ENCODE data around the gene FAM221B.
A peak's percentile ranks its signal among the peaks of the same experiment; 100 is the strongest.

FAM221B gene

DNA sequence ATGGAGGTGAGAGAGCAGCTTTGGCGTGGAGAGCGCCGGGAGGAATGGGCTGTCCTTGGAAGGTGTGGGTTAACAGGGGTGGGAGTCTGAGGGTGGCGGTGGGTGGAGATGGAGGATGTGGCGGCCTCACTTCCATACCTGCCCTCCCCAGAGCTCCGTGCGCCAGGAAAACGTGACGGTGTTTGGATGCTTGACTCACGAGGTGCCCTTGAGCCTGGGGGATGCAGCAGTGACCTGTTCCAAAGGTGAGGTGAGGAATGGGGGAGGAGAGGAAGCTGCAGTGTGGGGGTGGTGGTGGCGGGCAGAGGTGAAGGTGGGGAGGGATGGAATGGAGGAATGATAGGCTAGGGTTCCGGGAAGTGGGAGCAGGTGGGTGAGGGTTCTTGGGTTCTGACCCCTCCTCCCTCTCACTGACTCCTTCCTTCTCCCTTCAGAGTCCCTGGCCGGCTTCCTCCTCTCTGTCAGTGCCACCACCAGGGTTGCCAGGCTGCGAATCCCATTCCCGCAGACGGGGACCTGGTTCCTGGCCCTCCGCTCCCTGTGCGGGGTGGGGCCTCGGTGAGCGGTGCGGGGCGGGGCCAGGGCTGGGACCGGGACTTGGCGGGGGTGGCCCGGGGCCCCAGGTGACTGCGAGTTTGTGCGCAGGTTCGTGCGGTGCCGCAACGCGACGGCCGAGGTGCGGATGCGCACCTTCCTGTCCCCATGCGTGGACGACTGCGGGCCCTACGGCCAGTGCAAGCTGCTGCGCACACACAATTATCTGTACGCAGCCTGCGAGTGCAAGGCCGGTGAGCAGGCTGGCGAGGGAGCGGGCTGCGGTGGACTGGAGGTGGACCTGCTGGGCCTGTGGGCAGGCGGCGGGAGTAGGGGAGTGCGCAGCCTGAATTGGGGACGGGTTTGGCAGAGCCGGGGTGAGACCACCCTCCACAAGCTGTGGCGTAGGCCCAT is 17.6 kb upstream of the FAM221B start:
- DNase-seq, result no peak

DNA sequence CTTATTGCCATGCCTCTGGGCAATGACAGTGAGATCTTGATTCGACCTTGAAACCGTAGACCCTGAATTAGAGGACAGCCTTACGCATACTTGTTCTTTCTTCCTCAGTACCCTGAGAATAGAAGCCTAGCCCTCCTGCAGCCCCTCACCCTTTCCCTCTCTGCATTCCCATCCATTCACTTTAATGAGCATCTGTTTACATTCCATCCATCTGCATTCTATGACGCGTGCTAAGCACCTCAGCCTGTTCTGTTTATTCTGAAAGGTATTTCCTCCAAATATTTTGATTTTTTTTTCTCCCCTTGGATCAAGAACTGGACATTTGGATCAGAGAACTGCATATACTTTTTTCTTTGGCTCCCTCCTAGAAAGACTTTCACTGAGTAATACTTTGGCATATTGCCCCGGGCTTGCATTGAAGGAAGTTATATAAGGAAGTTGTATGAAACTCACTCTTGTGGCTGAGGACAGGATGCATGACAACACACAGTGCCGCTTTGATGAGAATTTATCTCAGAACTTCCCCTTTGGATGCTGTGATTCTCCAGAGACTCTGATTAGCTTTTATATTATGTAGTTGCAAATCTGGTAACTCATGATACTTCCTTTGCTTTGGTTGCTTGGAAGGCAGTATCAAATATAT is 16.2 kb upstream of the FAM221B start:
- DNase-seq, result no peak

DNA sequence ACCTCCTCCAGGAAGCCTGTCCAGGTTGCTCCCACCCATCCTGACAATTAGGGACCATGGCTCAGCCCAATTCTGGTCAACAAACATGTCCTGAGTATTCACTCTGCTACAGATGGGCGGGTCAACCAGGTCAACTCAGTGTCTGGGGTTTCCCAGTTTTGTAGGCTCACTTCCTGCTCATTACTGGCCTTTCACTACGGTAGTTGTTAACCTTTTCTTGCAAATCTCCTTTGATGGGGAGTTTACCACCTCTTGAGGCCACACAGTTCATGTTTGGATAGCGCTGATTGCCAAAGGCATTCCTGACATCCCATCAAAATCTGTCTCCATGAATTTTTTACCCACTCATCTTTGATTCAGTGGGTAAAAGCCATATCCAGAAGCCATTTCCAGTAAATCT is 14.3 kb upstream of the FAM221B start:
- no peak for DNase-seq

DNA sequence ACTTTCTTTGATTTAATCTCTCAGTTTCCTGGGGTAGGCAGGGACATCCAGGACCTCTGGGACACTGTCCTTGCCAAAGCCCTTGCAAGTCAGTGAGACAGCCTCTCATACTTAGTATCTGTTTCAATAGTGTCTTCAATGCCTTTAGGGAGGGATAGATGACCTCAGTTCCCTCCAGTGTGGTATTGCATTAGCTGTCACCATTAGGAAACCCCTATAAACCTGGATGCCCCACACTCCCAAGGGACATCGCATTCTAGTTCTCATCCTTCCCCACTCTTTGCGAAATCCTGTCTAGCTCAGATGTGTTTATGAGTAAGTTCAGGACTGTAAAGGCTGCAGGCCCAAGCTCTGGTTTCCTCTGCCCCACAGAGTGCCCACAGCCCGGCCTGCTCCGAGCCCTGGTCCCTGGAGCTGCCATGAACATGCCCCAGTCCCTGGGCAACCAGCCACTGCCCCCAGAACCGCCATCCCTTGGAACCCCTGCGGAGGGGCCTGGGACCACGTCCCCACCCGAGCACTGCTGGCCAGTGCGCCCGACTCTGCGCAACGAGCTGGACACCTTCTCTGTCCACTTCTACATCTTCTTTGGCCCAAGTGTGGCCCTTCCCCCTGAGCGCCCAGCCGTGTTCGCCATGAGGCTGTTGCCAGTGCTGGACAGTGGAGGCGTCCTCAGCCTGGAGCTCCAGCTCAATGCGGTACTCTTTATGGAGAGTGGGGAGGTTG is 13.7 kb upstream of the FAM221B start:
- no peak for DNase-seq

DNA sequence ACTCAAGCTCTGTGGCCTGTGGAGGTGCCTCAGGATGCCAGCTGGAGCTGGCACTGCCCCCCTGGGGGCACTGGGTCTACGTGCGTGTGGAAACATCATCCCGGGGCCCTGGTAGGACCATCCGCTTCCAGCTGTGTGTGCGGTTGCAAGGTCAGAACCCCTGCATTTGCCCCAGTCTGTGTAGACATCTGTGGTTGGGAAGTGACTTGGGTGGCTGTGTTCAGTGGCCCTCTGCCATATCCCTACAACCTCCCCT is 13.0 kb upstream of the FAM221B start:
- DNase-seq, result no peak

DNA sequence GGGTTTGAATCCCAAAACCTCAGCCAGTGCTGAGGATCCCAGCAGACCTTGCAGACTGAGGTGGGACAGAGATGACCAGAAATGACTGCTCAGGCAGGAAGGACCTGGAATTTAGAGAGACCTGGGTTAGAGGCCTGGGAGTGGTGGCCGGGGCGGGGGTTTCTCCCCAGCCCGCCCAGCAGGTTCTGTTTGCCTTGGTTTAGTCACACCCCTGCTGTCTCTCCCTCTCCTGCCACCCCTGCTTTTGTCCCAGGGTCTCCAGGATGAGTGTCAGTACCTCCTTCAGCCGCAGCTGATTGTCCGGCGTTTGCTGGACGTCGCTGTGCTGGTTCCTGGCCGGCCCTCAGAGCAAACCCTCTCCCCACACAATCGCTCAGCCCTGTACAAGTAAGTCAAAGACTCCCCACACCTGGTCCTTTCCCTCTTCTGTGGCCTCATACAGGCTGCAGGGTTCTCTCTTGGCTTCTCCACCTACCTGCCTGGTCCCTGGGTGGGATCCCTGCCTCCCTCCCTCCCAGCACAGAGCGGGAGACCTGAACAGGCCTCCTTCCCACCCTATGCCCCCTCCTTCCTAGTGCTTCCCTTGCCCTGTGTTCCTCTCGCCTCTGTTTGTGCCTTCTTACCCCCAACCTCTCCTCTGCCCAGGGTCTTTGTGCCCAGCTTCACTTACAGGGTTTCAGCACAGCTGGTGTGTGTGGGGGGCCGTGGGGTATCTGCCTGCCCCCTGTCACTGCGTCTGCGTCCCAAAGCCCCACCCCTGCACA is 12.5 kb upstream of the FAM221B start:
- no peak for DNase-seq

DNA sequence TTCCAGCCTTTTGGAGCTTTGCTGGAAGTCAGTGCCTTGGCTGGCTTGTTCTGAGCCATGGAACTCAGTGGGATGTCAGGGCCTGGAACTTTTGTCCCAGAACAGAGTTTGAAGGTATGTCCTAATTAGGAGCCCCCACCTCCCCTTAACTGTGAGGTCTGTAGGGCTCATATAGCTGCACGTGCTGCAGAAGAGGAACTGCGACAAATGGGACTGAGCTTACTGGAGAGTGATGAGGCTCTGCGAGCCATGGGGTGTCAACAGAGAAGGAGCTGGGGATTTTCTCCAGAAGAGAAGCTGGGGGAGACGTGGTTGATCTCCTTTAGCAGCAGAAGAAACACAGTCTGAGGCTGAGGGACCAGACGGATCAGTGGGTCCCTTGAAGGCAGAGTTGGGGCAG is 11.4 kb upstream of the FAM221B start:
- no peak for DNase-seq

DNA sequence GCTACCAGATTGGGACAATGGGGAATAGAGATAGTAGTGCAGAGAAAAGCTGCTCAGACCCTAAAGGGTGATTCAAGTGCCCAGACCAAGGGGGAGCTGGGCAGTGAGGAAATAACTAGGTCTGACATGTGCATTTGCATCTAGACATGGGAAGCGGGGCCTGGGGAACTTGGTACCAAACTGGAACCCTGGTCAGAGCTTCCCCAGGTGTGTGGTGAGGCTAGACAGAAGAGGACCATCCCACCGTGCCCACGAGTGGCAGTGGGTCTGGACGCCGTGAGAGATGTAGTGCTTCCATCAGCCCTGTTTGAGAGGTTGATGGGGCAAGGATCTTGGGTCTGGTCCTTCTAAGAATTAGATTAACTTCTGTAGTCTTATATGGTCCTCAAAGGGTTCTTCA is 8.1 kb upstream of the FAM221B start:
- no peak for DNase-seq

DNA sequence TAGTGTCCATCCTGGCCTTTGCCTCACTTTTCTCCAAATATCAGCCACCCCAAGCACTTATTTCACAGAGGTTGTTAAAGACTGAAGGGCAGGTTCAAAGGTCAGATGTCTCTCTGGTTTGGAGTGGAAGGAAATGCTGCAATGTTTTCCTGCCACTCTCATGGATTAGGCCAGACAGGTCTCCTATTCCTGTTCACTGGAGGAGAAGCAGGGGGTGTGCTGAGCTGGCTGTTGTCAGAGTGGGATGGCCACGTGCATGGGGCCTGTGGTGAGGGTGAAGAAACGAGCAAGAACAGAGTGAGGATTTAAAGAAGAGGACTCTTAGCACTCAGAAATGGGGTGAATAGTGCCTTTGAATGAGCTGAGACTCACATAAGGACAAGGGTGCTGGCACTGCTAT is 7.2 kb upstream of the FAM221B start:
- no peak for DNase-seq

DNA sequence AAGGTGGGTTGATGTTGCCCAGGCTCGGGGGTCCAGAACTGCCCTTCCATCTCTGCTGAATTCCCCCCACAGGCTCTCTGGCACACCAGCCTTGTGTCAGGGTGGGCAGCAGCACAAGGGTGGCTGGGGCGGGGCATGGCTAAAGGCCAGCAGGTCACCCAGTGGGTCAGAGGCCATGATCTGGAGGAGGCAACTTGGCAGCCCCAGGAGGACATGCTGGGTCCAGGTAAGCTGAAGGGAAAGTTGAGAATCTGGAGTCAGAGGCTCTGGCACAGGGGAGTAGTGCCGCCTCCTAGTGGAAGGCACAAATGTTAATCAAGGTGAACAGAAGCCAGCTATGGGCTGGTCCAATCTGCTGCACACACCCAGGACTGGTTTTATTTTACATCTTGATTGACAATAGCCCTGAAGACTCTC is 6.7 kb upstream of the FAM221B start:
- no peak for DNase-seq

DNA sequence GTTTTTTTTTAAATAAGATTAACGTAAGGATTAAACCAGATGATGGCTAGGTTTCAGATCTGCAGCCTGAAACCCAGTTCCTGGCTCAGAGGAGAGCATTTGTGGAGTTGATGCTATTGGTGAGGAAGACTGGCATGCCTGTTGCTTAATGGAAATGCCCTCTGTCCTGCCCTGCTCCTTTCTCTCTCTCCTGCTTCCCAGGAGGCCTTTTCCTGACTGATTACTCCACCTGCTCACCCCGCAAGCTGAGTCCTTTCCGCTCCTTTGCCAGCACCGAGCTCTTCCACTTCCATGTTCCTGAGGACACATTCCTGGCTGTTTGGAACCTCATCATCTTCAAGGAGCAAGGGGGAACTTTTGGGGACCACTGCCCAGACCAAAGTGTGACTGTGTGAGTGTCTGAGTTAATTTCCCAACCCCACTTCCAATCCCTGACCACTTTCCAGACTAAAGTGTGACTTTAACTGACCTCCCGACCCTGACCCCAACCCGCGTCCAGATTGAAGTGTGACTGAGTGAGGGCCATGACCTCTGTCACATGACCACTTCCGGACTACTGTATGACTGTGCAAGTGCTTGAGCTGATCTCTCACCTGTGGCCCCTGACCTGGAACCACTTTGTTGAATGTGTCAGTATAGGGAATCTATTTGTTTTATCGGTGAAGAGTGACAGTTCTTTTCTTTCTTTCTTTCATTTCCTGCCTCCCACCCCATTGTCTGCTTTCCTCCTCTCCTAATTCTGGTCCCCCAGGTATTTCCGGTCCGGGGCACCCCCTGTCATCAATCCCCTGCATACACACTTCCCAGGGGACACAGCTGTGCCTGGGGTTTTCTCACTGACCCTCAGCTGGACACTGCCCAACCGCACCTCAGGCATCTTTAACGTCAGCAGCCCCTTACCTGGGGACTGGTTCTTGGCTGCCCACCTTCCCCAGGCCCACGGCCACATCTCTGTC is 6.0 kb upstream of the FAM221B start:
- no peak for DNase-seq

DNA sequence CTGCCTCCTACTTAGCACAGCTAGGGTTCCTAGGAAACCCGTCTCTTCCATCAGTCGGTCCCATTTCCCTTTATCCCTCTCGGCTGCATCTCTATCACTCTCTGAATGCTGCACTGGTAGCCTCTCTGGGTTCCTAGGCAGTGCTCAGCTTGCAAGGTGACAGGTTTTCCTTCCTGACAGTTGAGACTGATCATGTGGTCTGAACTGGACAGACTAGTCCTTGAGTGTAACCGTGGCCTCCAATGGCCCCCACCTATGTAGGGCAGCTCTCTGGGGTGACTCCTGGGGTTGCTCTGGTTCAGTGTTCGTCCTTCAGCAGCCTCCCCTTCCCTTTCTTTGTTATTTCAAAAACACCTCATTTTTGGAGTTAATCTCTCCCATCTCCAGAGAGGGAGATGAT is 4.3 kb upstream of the FAM221B start:
- DNase-seq, result no peak

DNA sequence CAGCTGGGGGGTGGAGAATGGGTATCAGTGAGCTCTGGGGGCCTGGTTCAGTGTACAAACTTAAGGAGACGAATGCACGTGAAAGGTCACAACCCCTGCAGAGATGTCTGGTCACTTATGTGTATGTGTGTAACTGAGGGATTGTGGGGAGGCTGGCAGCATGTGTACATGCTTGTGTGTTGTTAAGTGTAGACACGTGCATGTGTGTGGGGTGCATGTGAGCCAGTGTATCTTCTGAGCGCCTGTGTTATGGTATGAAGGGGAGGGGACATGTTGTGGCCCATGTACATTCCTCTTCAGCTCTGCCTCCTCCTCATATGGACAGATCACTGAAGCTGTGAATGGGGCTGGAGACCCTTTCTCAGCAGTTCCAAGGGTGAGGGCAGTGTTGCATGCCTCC is 2.5 kb upstream of the FAM221B start:
- no peak for DNase-seq

DNA sequence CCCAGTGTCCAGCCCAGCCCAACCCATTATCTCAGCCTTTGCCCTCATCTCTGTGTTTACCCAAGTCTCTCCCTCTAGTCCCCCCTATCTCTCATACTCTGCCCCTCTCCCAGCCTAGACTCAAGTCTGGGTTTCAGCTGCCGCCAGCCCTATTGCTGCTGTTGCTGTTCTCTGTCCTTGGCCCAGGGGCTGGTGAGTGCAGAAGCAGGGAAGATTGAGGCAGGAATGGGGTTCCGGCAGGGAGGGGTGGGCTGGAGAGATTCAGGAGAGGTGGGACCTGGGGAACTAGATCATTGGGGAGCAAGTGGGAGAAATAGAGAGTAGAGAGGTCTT is 1.2 kb upstream of the FAM221B start:
- no peak for DNase-seq

DNA sequence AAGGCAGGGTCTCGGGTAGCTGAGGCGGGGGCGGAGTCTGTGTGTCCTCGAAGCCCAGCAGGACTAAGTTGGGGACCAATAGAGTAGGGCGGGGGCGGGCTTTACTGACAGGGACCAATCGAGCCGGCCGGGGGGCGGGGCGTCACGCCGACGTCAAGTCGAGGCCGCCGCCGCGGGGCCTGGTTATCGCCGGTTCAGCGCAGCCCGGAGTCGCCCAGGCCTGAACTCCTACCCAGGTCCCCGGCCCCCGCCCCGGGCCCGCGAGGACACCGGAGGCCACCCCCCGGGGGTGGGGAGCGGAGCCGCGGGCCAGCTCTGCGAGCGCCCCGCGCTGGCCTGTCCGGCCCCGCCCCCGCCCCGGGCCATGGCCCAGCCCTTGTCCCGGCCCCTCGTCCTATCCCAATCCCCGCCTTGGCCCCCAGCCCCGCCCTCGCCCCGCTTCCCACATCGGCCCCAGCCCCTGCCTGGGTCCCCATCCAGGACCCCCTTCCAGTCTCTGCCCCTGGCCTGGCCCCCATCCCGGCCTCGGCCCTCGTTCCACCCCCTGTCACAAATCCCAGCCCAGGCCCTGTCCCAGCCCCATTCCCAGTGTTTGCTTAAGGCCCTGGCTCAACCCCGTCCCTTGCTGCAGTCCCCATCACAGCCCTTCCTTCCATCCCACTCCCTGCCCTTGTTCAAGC is 692 bp upstream of the FAM221B start, which contains the start of gene TMEM8B:
Gene TMEM8B, plus strand, starts transcription at position 145 of the 680 bp plus-strand sequence. Its CDS starts 220 bp downstream, at position 365.
- peak; percentile 46 for DNase-seq

DNA sequence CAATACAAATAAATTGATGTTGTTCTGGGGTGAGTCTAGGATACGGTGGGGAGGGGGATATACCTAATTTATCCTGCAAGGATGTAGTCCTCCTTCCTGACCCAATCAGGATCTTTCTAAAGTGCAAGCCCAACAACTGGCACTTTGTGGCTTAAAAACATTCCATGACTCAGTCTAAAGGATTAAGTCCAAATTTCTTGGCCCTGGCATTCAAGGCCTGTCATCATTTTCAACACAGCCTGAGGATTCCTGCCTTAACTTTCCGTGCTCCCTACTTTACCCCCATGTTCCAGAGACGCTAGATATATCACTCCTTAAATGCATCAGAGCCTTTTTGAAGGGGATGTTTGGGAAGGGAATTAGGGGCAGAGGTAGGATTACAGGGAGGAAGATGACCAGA is 1.0 kb downstream of the FAM221B start:
- no peak for DNase-seq

DNA sequence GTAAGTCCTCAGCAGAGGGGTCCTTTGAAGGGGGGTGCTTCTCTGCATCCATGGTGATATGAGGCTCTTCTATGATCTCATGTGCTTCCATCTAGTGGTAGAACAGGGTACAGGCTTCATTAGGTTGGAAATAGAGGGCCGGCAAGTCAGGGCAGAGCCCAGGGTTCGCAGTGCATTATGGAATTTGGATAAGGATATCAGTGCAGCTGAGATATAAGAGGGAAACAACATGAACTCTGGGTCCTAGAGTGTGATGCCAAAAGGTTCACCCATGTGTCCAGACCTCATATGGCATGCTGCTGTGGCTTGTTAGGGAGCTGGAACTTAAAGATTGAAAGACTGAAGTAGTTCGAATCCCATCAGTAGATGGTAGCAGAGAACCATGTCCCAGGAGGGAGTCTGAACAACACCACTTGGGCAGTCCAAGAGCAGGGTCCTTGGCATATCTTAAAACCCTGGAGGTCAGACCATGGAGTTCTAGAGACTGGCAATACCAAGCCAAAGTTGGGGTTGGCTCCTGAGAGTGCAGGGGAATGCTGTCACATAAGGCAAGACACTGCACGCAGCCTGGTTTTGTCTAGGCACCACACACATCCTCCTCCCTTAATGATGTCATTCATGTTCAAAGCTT is 2.3 kb downstream of the FAM221B start:
- no peak for DNase-seq

DNA sequence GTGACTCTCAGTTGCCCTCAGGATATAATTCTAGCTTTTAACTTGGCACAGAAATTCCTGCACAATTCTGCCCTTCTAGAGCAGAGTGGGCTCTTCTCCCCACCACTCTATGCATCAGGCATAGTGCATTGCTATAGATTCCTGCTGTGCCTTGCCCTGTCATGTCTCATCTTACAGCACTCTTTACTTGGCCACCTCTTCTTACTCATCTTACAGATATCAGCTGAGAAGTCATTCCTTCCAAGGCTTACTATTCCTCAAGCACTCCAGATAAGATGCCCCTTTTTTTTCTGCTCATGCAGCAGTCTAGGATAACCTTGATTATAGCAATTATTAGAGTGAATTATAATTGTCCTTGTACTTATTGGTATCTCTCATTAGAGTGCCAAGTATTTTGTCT is 5.6 kb downstream of the FAM221B start:
- no peak for DNase-seq

DNA sequence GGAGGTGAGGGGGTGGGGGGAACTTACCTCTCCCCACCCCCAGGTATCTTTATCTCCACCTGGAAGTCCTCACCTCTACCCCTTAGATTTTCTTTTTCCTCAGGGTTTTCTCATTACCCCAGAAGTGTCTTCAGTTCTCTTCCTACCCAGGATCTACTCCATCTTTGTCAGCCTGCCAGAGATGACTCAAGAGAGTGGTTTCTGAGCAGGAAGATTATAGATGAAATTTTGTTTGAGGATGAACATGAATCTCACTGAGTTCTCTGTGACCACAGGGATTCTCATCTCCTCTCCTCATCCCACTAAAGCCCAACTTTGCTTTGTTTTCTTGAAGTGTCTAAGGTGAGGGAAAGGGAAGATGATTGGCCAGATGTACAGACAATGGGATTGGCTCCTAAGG is 8.5 kb downstream of the FAM221B start:
- DNase-seq, result no peak

DNA sequence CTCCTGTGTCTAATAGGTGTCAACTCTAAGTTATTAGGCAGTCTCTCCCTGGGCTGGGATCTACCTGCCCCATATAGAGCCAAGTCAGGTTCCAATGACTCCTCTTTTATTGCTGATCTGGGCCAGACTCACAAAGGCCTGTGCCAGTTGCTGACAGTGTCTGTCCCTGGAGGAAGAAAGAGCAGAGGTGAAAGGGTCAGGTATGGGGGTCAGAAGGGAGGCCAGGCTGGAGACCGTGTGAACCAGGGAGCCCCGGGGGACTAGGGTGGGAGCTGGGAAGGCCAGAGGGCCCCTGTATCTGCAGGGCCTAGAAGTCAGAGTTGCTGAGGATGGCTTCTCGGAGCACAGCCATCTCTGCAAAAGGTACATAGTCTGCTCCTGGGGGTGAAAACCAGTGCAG is 10.2 kb downstream of the FAM221B start:
- no peak for DNase-seq

DNA sequence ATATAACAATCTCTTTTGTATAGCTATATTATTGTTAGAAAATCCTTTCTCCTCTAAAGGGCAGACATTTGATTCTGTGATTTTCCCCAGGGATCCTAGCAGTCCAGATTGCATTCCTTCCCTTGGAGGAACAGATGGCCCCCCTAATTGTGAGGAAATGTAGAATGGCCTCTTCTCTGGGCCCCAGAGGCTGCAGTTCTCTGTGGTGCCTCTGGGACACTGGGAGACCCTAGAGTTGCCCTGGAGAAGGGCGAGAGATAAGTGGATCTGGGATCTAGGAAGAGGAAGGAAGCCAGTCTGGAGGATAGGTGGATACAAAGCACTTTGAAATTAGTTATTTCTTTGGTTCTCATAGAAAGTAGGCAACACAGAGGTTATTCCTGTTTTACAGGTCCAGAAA is 11.8 kb downstream of the FAM221B start:
- DNase-seq, result no peak

All from NCI-H187 treated with DMSO at 0.1 percent for 48 hours (cell line).